Left renal pelvis (tissue), 4 donors: ENCODE measurements around the gene SLC35E4. TPM values are rescaled to one million over a fixed set of nuclear protein-coding genes. Genes with fewer than 3 reads are reported as not detected.
A peak's percentile ranks its signal among the peaks of the same experiment; 100 is the strongest.

ENCODE experiments used
- DNase-seq, 4 donors: peaks; one replicate each; pipeline ENCODE4 v3.0.0-alpha.2; 2013; ENCODE audit warnings: low read depth in 4 of 4, low spot score in 3 of 4
- polyA plus RNA-seq, 4 donors: library from polyadenylated mRNA; unstranded; fragments of 120-200 nt; gene quantifications; one replicate each; pipeline ENCODE4 v1.2.1, GENCODE V29; 2013; ENCODE audit not compliant: insufficient read length in 4 of 4

The SLC35E4 gene
- polyA plus RNA-seq, 4 donors = 1.3 to 2.1 (median 1.5) TPM

DNA sequence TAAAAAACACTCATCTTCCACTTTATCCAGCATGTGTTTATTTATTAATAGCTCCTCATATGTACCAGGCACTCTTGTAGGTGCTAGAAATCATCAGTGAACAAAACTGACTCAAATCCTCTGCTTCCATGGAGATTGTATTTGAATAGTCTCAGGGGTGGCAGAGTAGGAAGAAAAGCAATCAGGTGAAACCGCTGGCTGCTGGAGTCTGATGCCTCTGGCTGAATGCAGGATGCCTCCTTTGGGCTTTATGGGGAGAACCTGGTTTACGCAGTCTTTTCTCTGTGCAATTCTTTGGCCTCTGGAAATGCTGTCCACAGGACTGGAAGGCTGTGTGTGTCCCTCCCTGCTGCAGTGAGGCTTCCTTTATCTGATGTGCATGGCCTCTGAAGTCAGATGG lies 46.2 kb downstream of the SLC35E4 start:
- DNase-seq = no peak

DNA sequence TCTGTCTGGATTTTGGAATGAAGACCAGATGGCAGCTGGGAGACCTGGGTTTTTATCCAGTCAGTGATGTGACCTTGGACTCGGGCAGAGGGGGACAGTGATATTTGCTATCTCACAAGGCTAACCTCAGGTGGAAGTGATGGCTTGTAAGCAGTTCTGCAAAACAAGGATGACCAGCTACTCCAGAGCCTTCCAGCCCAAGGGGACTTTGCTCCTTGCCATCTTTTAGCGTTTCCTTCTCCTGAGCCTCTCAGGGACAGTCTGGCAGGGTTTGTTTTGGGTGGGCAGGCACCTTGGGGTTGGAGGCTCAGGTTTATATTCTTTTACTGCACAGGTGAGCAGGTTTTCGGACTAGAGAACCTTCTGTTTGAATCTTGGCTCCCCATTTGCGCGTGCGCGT lies 49.6 kb downstream of the SLC35E4 start:
- DNase-seq = no peak

DNA sequence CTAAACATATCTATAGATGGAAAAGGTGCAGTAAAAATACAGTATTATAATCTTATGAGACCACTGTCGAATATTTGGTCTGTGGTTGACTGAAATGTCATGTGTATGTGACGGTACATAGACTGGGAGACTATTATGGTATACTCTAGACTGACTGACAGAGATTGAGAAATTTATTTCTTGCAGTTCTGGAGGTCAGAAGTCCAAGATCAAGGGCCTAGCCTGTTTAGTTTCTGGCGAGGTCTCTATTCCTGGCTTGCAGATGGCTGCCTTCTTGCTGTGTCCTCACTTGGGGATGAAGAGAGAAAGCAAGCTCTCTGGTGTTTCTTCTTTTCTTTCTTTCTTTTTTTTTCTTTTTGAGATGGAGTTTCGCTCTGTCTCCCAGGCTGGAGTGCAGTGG lies 51.8 kb downstream of the SLC35E4 start:
- DNase-seq = no peak

DNA sequence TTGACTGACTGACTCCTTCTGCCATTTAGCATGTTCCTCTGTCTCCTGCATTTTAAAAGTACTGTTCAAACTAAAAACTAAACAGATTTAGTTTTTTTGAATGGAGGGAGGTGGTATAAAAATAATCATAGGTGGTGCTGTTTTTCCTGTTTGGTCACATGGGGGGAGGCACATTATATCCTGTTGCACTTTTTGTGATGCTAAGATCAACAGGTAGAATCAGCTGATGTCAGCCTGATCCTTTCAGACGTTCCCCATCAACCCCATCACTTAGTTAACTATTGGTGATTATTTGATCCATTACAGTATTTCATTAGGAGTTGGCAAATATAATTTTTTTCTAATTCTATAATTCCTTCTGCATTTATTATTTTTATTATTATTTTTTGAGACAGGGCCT lies 54.0 kb downstream of the SLC35E4 start:
- no peak for DNase-seq

DNA sequence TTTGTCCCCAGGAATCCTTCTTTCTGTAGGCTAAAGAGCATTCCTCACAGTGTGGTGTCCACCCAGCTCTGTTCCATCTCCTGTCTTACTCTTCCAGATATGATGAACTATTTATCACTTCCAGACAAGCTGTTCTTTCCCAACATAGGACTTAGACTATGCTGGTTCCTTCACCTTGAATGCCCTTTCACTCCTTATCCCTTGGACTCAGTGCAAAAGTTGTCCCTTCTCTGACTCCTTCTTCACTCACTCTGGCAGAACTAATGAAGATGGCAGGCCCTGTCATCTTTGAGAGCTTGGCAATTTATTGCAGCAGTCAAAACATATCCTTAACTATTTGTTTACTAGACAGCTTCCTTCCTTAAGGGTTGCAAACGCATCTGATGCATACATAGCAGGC lies 55.6 kb downstream of the SLC35E4 start:
- no peak for DNase-seq

DNA sequence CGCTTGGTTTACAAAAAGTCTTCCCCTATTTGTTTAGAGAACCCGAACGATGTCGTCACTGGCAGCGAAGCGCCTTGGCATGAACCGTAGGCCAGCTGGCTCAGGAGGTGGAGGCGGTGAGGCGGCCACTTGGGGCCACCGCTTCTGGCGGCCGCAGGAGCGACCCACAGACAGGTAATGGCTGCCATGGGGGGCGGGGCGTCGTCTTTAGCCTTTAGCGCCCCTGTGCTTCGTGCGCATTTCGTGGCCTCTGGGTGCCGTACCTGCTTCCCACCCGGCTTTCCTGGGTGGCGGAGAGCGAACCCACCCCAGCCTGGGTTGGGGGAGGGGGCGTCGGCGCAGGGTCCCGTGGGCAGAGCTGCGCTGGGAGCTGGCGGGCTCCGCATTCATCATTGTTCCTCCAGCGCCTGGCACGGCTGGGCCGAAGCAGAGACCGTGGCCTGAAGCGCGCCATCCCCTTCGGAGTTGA lies 58.6 kb downstream of the SLC35E4 start:
- DNase-seq = peak; percentile 24 to 35 (median 31)

DNA sequence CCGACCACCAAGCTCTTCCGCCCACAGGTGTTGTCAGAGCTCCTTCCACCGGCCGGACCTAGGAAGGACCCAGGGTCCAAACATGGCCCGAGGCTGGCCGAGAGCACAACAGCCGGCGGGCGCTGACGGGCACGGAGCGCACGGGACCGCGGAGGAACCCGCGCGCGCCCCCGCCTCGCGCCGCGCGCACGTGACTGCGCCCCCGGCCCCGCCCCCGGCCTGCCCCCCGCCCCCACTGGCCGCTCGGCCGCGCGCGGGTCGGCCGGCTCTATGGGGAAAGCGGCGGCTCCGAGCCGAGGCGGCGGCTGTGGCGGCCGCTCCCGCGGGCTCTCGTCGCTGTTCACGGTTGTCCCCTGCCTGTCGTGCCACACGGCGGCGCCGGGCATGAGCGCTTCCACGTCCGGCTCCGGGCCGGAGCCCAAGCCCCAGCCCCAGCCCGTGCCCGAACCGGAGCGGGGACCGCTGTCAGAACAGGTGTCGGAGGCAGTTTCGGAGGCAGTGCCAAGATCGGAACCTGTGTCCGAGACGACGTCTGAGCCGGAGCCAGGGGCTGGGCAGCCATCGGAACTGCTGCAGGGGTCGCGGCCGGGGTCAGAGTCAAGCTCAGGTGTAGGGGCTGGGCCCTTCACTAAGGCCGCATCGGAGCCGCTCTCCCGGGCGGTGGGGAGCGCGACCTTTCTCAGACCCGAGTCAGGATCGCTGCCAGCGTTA lies 59.2 kb downstream of the SLC35E4 start, which contains the start of gene OSBP2:
TSS of gene OSBP2 (plus strand) at position 235 of the 711 bp plus-strand sequence. CDS start at position 271, 36 bp downstream.
- DNase-seq = peak in 1 of 4 donors; percentile 14

DNA sequence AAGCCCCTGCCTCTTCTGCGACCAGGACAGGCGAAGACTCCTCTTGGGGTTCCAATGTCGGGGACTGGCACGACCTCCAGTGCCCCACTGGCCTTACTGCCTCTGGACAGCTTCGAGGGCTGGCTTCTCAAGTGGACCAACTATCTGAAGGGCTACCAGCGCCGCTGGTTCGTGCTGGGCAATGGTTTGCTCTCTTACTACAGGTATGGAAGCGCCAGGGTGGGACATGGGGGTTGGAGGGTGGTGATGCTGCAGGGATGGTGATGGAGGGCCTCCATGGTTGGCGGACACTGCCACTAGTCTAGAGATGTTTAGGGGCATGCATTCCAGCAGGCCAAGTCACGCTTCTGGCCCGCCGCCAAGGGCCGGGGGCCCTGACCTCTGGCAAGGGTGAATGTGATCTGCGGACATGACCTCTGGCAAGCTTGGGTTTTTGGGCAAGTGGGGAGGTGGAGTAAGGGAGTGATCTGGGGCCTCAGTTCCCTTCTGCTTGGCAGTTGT lies 59.8 kb downstream of the SLC35E4 start:
- DNase-seq = no peak

DNA sequence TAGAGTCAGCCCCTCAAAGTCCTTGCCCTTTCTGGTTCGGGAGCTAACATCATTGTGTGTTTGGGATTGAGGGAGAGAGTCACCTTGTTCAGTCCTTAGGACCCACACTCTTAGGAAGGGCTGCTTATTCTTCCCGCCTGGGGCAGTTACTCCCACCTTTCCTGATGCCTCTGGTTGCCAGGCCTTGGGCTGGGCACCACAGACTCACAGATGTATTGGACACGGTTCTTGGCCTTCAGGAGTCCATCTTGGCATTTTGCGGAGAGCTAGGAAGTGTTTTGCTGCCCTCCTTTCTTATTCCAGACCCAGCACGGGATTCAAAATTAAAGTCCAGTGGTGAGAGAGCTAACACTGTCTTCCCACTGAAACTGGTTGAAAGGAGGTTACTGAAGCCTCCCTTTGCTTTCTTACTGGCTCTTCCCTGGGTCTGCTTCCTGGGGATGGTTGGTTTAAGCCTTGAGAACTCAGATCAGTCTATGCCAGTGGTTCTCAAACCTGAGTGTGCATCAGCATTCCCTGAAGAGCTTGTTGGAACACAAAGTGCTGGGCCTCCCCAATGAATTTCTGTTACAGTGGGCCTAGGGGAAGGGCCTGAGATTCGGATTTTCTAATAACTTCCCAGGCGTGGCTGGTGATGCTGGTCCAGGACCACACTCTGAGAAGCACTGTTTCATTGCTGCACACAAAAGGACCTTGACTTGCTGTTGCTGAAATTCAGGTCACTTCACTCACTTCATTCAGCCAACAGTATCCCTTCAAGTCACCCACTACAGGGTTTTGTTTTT lies 60.5 kb downstream of the SLC35E4 start:
- DNase-seq = no peak

Other genes with a start within 250 kb of the SLC35E4 start
- 10 to 100 TPM; 17.2 to 27.9 (median 21.2) TPM for gene RNF215, start 248.4 kb upstream of the SLC35E4 start, polyA plus RNA-seq
- gene SEC14L2, start 238.8 kb upstream of the SLC35E4 start, polyA plus RNA-seq = 1 to 10 TPM; 4.3 to 8.1 (median 5.9) TPM
- gene MTFP1, start 210.0 kb upstream of the SLC35E4 start, polyA plus RNA-seq = 10 to 100 TPM in 1 of 4 donors, 1 to 10 TPM in 3; 2.4 to 12.0 (median 8.4) TPM
- gene SEC14L3, start 163.8 kb upstream of the SLC35E4 start, polyA plus RNA-seq = under 1 TPM in 2 of 4 donors, not detected in 2; 0.07 to 0.09 TPM
- 1 to 10 TPM in 1 of 4 donors, under 1 TPM in 3; 0.44 to 1.1 (median 0.68) TPM for gene SEC14L4, start 130.1 kb upstream of the SLC35E4 start, polyA plus RNA-seq
- gene SEC14L6, start 89.0 kb upstream of the SLC35E4 start, polyA plus RNA-seq = 10 to 100 TPM in 1 of 4 donors, 1 to 10 TPM in 3; 4.2 to 10.0 (median 6.3) TPM
- 10 to 100 TPM in 3 of 4 donors, under 1 TPM in 1; 0.79 to 37.4 (median 23.7) TPM for gene GAL3ST1, start 61.1 kb upstream of the SLC35E4 start, polyA plus RNA-seq
- 10 to 100 TPM; 47.1 to 69.6 (median 66.9) TPM for gene PES1, start 43.9 kb upstream of the SLC35E4 start, polyA plus RNA-seq
- 10 to 100 TPM; 25.8 to 62.3 (median 50.4) TPM for gene TCN2, start 28.6 kb upstream of the SLC35E4 start, polyA plus RNA-seq
- 10 to 100 TPM in 1 of 4 donors, 1 to 10 TPM in 3; 4.5 to 10.7 (median 6.6) TPM for gene DUSP18, start 32.1 kb downstream of the SLC35E4 start, polyA plus RNA-seq
- 1 to 10 TPM; 5.8 to 7.9 (median 6.1) TPM for gene OSBP2, start 59.1 kb downstream of the SLC35E4 start, polyA plus RNA-seq